ENCODE measurements around the gene RHOB.

The RHOB gene

GRCh38 chr2:20436716-20437470 is 10.0 kb upstream of the RHOB start:
- in situ Hi-C loops (cut with HindIII; ENCODE audit: low sequenced_read_pairs), result no loop called here
- no peak overlapping the region for H3K4me3 ChIP-seq (ENCODE audit: low read depth, low read length)
- DNase-seq (ENCODE audit: low read depth), result no peak
- TF ChIP-seq CTCF (IDR thresholded peaks at IDR 0.05; ENCODE audit: low read depth, low read length, missing control alignments), result no peak

- no peak overlapping the region for H3K4me3 ChIP-seq (ENCODE audit: low read depth, low read length)
- no peak for TF ChIP-seq CTCF (IDR thresholded peaks at IDR 0.05; ENCODE audit: low read depth, low read length, missing control alignments)
- in situ Hi-C loops (cut with HindIII; ENCODE audit: low sequenced_read_pairs), result no loop called here
- peak; percentile 53 for DNase-seq (ENCODE audit: low read depth)
Observed at GRCh38 chr2:20438334-20439192, 8.3 kb upstream of the RHOB start.

GRCh38 chr2:20439193-20439475 is 7.7 kb upstream of the RHOB start:
- DNase-seq (ENCODE audit: low read depth), result no peak
- no peak overlapping the region for H3K4me3 ChIP-seq (ENCODE audit: low read depth, low read length)
- no peak for TF ChIP-seq CTCF (IDR thresholded peaks at IDR 0.05; ENCODE audit: low read depth, low read length, missing control alignments)

GRCh38 chr2:20439503-20439902 is 7.4 kb upstream of the RHOB start:
- no peak for TF ChIP-seq CTCF (IDR thresholded peaks at IDR 0.05; ENCODE audit: low read depth, low read length, missing control alignments)
- no peak for DNase-seq (ENCODE audit: low read depth)
- H3K4me3 ChIP-seq (ENCODE audit: low read depth, low read length), result no peak overlapping the region
- in situ Hi-C loops (cut with HindIII; ENCODE audit: low sequenced_read_pairs), result no loop called here

More at GRCh38 chr2:20439193-20439475, 7.7 kb upstream of the RHOB start:
- in situ Hi-C loops (cut with HindIII; ENCODE audit: low sequenced_read_pairs), result no loop called here

- no peak for TF ChIP-seq CTCF (IDR thresholded peaks at IDR 0.05; ENCODE audit: low read depth, low read length, missing control alignments)
- no peak for DNase-seq (ENCODE audit: low read depth)
- in situ Hi-C loops (cut with HindIII; ENCODE audit: low sequenced_read_pairs), result loop anchor here (5.0 kb wide), 1 partner anchor 207 kb away; no protein-coding TSS in a partner anchor
- no peak overlapping the region for H3K4me3 ChIP-seq (ENCODE audit: low read depth, low read length)
Observed at GRCh38 chr2:20440001-20440560, 6.8 kb upstream of the RHOB start.

- no peak overlapping the region for H3K4me3 ChIP-seq (ENCODE audit: low read depth, low read length)
- TF ChIP-seq CTCF (IDR thresholded peaks at IDR 0.05; ENCODE audit: low read depth, low read length, missing control alignments), result peak; percentile 48
- DNase-seq (ENCODE audit: low read depth), result no peak
- in situ Hi-C loops (cut with HindIII; ENCODE audit: low sequenced_read_pairs), result loop anchor here (5.0 kb wide), 1 partner anchor 204 kb away; no protein-coding TSS in a partner anchor
Observed at GRCh38 chr2:20443276-20443920, 3.5 kb upstream of the RHOB start.
